Fibroblast of gingiva (primary cell): ENCODE measurements around the gene PATJ.
"Not testable (repeated sequence)": the region's sequence is repeated elsewhere in the genome, so short reads cannot be mapped to it uniquely, and the experiment has no call there.

Experiments used
- DNase-seq: peaks from one replicate; pipeline ENCODE4 v3.0.0-alpha.2; 2011; ENCODE audit warnings: low read depth

PATJ gene

DNA sequence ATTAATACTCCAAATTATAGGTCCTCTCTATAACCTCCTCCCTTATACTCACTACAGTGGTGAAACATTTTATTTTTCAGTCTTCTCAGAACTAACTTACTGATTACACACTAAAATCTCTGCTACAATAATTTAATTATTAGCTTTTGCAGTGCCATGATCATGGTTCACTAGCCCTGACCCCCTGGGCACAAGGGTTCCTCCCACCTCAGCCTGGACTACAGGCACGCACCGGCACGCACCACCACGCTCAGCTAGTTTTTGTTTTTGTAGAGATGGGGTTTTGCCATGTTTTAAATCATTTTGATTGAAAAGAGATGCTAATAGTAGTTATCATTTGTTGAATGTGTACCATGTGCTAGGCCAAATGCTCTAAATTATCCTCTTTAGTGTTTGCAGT is 6.3 kb downstream of the PATJ start:
- DNase-seq: no peak

DNA sequence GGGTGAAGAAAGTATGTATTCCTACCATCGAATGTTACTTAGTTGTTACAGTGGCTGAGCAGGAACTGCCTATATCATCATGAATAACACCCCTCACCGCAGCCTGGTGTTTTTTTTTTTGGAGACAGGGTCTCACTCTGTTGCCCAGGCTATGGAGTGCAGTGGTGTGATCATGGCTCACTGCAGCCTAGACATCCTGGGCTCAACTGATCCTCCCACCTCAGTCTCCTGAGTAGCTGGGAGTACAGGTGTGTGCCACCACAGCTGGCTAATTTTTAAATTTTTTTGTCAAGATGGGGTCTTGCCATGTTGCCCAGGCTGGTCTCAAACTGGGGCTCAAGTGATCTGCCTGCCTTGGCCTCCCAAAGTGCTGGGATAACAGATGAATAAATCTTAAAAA is 7.3 kb downstream of the PATJ start:
- DNase-seq: no peak

DNA sequence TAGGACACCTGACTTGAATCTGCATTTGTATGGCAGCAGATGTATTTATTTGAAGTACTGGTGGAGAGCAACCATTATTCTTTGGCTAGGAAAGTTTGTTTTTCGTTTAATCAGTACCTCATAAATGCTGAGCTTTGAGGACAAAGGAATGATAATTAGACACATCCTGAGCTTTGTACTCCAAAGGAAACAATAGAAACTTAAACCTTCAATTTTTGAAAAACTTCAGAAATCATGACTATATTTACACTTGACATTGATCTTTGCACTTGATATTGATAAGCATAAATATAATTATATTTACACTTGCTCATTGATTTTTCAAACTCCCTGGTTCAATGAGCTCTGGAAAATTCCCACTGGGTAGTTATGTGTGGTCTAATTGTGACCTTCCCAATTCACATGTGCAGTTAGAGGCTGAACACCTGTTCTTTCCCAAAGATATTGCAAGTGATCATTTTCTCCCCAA is 10.7 kb downstream of the PATJ start:
- no peak for DNase-seq

DNA sequence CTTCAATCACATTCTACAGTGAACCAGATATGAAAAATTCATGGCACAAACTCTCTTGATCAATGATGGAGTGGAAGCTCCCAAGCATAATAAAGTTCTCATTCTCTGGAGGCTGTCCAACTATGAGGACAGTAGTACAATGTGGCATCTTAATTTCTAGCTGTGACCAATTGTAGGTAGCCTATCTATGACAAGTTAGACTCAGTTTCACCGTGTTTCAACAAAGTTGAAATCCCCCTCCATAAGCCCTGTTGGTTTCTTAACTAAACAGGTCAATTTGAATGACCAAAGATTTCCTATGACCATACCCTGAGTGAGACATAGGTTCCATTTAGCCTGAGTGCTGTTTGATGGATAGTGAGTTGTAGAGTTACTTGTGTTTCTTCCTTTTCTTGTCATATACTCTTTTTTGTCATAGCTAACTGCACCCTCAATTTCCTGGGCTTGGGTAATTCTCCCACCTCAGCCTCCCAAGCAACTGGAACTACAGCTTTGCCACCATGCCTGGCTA is 11.8 kb downstream of the PATJ start:
- DNase-seq: no peak

DNA sequence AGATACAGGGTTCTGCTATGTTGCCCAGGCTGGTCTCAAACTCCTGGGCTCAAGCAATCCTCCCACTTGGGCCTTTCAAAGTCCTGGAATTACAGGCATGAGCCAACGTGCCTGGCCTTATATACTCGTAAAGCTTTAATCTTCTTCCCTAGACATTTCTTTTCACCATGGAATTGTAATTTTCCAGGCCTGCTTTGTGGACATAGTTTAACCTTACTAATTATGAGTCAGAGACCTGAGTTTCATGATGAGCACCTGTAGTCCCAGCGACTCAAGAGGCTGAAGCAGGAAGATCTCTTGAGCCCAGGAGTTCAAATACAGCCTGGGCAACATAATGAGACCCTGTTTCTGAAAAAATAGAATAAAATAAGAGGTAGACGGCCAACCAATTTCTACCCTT is 12.3 kb downstream of the PATJ start:
- no peak for DNase-seq

DNA sequence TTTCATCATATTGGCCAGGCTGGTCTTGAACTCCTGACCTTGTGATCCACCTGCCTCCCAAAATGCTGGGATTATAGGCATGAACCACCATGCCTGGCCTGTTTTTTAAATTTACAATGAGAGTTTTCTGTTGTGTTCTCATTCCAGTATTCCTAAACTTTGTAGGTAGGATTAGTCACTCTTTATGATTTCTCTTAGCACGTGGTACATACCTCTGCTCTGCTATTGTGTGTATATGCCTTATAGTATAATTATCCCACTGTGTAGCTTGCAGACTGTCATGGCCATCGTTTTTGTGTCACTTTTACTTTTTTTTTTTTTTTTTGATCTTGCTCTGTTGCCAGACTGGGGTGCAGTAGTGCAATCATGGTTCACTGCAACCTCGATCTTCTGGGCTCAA is 14.5 kb downstream of the PATJ start:
- no peak for DNase-seq

DNA sequence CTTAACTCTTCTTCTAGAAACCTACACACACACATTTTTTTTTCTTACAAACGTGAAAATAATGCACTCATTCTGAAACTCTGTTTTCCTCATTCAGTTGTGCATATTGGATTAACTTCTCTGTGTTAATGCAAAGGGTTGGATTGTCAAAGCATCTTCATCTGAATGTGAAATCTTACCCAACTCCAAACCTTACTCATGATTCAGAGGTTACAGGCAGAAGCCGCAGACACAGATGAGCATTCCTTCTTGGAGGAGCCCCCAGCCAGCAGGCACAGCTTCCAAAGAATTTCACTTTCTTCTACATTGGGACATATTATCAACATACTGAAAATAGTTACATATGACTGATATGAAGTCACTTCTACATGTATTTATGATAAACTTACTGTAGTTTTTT is 15.7 kb downstream of the PATJ start:
- peak; percentile 60 for DNase-seq

DNA sequence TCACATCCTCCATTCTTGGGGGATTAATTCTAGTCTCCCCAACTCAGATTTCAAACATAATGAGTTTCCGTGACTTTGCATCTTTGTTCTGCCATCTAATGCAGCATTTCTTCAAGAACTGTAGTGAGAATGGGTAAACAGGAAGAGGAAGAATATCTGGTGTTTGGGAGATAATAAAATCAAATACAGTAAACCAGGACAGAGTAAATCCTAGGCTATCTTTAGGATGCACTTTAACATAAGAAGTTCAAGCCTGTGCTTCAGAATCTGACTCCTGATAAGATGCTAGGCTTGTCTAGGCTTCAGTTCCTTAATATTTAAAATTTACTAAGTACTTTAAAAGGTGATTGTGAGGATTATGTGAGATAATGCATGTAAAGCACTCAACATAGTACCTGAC is 27.9 kb downstream of the PATJ start:
- DNase-seq: no peak

DNA sequence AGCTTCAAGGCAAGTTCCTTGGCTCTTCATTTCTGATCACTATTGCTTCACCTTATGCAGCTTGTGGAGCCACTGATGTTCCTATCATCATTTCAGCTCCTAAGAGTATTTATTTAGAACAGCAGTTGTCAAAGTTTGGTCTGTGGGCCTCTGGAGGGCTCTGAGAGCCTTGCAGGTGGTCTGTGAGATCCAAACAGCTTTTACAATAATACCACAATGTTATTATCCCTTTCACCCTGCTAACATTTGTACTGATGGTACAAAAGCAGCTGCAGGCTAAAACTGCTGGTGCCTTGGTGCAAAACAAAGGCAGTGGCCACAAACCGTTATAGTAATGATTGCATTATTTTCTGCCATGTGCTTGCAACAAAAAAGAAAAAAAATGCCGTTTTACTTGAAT is 33.8 kb downstream of the PATJ start:
- no peak for DNase-seq

DNA sequence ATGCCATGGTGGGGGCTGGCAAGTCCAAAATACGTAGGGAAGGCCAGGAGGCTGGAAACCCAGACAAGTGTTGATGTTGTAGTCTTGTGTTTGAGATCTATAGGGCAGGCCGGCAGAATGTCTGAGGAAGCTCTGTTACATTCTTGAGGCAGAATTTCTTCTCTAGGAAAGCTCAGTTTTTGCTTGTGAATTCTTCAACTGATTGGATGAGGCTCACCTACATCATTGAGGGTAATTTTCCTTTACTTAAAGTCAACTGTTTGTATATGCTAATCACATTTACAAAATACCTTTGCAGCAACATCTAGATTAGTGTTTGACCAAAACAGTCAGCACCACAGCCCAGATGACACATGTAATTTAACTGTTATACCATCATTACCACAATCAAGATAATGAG is 37.0 kb downstream of the PATJ start:
- DNase-seq: no peak

DNA sequence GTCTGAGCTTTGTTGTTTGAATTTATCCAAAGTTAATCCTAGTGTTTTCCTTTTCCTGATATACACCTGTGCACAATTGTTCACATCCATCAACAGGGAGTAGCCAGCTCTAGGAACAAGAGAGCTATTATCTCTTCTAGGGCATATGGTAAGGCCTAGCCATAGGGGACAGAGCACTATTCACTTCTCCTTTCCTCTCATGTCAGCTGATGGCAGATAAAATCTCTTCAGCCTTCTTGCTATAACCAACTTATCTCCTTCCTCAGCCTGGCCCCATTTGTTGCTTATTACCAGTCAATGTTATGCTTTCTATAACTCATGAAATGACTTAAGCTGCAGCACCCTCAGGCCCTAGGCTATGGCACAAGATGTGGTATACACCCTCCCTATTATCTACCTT is 38.9 kb downstream of the PATJ start:
- no peak for DNase-seq

DNA sequence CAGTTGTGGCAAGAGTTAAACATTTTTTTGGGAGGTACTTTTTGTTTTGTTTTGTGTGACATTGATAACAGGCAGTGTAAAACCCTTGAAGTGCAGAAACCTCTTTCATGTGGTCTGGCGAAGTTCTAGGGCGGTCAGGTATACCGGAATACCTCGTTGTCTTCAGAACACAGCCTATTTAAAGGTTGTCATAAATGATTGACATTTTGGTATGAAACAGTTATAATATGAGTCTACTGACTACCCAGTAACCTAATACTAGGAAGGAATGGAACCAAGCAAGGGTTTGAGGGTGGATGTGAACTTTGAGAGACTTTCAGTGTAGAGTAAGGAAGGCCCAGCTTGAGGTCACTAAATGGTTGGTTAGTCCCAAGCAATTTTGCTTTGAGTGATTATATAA is 40.5 kb downstream of the PATJ start:
- DNase-seq: no peak

DNA sequence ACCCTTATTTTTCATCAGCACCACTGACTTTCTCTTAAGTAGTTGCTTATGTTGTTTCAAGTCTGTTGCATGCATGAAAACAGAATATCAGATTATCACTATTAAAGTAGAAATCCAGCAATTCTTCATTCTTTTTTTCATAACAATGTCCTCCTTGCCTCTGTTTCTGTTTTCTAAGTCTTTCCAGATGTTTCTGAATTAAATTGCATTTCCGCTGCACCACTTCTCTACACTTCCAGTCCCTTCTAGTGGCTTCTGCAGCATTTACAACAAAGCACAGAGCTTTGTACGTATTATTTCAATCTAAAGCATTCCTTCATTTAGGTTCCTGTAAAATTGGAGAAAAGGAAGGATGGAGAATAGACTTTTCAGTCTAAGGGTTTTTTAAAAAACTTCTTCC is 42.4 kb downstream of the PATJ start:
- DNase-seq: no peak

DNA sequence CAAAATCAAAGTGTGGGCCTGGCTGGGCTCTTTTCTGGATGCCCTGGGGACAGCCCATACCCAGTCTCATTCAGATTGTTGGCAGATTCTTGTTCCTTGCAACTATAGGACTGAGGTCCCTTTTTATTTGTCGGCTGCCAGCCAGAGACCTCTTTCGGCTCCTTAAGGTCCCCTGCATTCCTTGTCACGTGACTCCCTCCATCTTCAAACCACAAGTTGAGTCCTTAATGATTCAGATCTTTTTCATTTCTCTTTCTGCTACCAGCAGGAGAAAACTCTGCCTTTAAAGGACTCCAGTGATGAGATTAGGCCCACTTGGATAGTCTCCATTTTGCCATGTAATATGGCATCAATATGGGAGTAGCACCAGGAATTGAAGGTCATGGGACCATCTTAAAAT is 48.6 kb downstream of the PATJ start:
- no peak for DNase-seq

DNA sequence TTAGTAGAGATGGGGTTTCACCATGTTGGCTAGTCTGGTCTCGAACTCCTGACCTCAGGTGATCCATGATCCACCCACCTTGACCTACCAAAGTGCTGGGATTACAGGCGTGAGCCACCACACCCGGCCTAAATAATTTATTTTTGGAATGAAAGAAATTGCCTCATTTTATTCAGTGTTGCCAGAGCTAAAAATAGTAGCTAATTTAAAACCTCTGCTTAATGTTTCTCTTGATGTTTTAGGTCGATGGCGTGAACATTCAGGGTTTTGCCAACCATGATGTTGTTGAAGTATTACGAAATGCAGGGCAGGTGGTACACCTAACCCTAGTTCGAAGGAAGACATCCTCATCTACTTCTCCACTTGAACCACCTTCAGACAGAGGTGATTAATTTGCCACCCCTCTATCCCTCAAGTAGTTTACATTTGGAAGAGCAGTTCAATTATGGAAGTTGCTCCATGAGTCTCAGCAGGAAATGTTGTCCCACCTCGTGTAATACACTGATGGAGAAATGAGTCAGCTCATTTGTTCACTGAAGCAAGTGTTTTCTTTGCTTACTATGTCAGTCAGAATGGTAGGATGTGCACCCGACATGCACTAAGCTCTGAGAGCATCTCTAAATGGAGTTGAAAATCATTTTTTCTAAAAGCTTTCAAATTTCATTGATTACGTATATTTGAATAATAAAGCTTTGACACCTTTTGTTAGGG is 54.9 kb downstream of the PATJ start:
- no peak for DNase-seq

DNA sequence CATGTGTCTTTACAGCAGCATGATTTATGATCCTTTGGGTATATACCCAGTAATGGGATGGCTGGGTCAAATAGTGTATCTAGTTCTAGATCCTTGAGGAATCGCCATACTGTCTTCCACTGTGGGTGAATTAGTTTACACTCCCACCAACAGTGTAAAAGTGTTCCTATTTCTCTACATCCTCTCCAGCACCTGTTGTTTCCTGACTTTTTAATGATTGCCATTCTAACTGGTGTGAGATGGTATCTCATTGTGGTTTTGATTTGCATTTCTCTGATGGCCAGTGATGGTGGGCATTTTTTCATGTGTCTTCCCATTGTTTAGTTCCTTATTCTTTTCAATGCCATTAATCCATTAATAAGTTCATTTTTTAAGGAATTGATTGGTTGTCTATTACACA is 58.8 kb downstream of the PATJ start:
- not testable (repeated sequence) for DNase-seq

DNA sequence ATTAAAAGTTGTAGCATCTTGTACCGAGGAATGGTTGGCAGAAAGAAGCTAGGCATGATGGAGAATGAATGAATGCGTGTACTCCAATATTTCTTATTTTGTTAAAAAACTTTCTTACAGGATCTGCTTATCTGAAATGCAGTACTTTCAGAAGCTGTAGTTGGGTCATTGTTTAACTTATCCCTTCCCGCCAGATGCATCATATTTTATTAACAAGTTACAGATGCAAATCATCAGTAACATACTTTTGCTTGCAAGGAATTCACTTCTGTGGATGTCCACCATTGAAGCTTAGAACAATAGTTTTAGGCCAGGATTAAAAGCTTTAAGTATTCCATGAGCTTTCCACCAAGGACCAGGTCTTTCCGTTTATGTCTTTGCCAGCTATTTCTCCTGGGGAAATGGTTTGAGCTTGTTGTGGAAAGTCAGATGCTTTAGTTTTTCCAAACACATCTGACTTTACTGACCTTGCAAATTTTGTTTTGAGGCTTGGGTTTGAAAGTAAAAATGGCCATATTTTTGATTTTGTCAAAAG is 65.4 kb downstream of the PATJ start:
- peak; percentile 40 for DNase-seq

DNA sequence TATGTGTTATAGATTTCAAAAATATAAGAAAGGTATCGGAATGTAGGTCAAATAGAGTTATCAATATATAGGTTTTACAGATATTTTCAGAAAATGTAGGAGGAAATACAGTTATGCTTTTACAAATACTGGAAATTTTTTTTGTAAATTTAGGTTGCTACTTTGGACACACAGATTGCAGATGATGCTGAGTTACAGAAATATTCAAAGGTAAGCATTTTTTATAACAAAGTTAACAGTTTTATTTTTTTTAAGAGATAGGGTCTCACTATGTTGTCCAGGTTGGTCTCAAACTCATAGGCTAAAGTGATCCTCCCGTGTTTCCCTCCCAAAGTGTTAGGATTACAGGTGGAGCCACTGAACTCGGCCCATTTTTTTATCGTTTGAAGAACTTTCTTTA is 66.0 kb downstream of the PATJ start:
- no peak for DNase-seq

DNA sequence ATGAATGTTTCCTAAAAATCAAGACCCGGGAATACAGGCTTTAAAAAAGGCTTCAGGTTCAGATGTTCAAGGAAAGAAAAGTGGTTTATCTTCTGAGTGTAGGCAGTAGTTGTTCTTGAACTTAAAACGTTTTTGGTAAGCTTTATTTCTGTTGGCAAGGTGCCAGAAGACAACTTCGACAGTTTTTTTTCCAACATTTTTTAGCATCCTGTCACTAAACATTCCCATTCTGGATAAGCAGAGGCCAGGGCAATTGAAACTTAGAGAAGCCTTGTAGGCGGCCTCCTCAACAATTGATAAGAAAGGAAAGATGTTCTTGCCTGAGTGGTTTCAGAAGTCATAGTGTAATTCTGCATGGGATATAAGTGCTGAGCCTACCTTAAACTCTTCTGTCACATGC is 66.7 kb downstream of the PATJ start:
- no peak for DNase-seq

DNA sequence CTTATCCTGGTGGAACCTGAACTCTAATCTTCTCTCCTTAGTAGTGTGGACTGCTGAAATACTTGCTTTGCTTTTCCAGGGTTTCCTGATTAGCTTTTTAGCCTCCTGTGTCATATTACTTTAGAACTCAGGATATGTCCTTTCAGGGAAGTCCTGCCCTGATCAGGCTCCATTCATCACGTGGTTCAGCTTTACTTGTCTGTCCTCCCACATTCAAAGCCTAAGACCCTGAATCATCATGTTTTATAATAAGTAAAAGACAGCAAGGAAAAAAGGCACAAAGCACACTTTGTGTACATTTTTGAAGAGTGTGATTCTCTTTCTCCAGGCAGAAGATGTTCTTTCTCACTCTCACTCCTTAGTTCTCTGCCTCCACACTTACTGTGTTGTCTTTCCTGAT is 70.6 kb downstream of the PATJ start:
- no peak for DNase-seq

DNA sequence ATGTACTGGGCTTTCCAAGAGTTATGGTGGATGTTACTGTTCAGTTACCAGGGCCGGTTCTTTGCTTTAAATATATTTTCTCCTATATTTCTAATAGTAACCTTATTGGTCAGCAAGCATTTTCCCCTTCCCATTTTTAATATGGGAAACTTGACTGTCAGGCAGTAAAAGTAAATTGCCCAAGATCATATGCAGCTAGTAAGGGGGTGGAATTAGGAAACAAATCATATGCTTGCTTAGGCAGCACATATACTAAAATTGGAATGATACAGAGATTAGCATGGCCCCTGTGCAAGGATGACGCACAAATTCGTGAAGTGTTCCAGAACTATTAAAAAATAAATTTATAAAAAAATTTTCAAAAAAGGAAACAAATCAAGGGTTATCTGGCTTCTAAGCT is 73.9 kb downstream of the PATJ start:
- no peak for DNase-seq

DNA sequence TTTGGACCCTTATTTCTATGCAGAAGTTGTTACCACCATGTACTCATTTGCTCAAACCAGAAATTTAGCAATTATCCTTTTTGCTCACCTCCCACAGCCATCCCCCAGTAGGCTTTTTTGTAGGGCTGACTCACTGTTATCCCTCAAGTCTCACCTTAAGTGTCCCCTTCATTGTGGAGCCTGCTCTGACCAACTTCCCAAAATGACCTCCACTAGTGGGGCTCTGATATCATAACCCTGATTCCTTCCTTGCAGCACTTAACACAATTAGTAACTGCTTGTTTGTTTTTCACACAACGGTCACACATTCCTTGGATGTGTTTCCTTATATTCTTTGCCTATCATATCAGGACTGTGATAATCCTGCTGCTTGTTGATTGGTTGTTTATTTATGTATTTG is 76.7 kb downstream of the PATJ start:
- no peak for DNase-seq

DNA sequence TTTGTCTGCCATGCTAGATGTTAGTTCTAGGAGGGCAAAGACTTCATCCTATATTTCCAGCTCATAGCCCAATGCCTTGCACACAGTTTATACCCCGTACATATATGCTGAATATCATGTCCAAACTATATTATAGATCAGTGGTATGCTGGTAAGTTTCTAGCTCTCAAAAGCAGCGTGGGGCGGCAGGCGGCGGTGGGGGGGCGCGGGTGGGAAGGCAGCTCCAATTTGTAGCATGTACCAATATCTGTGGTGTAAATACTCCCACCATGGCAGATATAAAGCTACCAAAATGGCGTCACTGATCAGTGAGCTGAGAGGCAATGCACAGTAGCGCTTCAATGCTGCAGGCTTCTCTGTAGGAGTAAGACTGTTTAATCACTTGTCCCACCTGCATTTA is 77.1 kb downstream of the PATJ start:
- DNase-seq: no peak

DNA sequence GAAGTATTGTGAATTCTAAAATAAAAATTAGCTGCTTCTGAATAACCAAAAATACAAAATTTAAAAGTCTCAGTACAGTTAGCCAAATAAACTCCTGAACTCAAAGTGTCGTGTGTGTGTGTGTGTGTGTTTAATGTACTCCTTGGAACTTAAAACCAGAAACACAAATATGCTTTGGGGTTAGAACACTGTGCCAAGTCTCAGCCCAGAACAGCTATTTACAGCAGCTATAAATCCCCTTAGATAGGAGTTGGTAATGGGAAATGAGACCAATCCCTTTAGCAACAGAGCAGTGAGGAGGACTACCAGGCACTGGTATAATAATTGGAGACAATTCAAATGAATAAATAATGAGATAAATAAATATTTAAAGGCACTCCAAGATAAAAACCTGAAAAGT is 83.1 kb downstream of the PATJ start:
- DNase-seq: no peak
